Astrocyte (in vitro differentiated cells and primary cell): ENCODE measurements around the gene CSAD. TPM values are rescaled to one million over a fixed set of nuclear protein-coding genes. Genes with fewer than 3 reads are reported as not detected.

Source experiments
- DNase-seq: peaks from one replicate; pipeline ENCODE4 v3.0.0-alpha.2; 2010; ENCODE audit warnings: low read depth
- FAIRE-seq: peaks from 2 replicates; lab custom pipeline; 2011; peaks lifted over from hg19 to GRCh38; lab: Jason Lieb, UNC
- H2AFZ ChIP-seq: 2 replicates; pipeline ENCODE4 v1.6.0; 2012; ENCODE audit warnings: low read depth, low read length, inconsistent platforms
- H3K27ac ChIP-seq: 2 replicates; pipeline ENCODE4 v1.5.1; 2011; ENCODE audit warnings: low read depth, low read length, inconsistent platforms
- H3K27me3 ChIP-seq: 2 replicates; pipeline ENCODE4 v1.6.0; 2011; ENCODE audit warnings: low read length, inconsistent platforms; ENCODE audit not compliant: insufficient read depth
- H3K36me3 ChIP-seq: 2 replicates; pipeline ENCODE4 v1.5.1; 2011; ENCODE audit warnings: low read length, inconsistent platforms; ENCODE audit not compliant: insufficient read depth
- H3K4me1 ChIP-seq: 2 replicates; pipeline ENCODE4 v1.5.1; 2011; ENCODE audit warnings: low read length, inconsistent platforms; ENCODE audit not compliant: insufficient read depth
- H3K4me2 ChIP-seq: 2 replicates; pipeline ENCODE4 v1.6.0; 2012; ENCODE audit warnings: low read length, inconsistent platforms
- H3K4me3 ChIP-seq: 2 replicates; pipeline ENCODE4 v1.5.1; 2011; ENCODE audit warnings: low read depth, mild to moderate bottlenecking, low read length, inconsistent platforms; ENCODE audit not compliant: insufficient read depth
- H3K79me2 ChIP-seq: 2 replicates; pipeline ENCODE4 v1.6.0; 2012; ENCODE audit warnings: mild to moderate bottlenecking, low read length, inconsistent platforms; ENCODE audit not compliant: insufficient read depth
- H3K9ac ChIP-seq: 2 replicates; pipeline ENCODE4 v1.6.0; 2012; ENCODE audit warnings: mild to moderate bottlenecking, low read length, inconsistent platforms
- H3K9me3 ChIP-seq: 2 replicates; pipeline ENCODE4 v1.5.1; 2012; ENCODE audit warnings: low read depth, mild to moderate bottlenecking, low read length, inconsistent platforms; ENCODE audit not compliant: insufficient read depth
- H4K20me1 ChIP-seq: 2 replicates; pipeline ENCODE4 v1.6.0; 2012; ENCODE audit warnings: low read length, inconsistent platforms; ENCODE audit not compliant: insufficient read depth
- H3K27ac Mint-ChIP-seq: one replicate; pipeline ENCODE4 v1.8.0; 2021; ENCODE audit warnings: mild to moderate bottlenecking, mixed read lengths; ENCODE audit not compliant: unreplicated experiment
- H3K27me3 Mint-ChIP-seq: one replicate; pipeline ENCODE4 v1.8.0; 2021; ENCODE audit warnings: low read depth, mixed read lengths; ENCODE audit not compliant: unreplicated experiment
- H3K36me3 Mint-ChIP-seq: one replicate; pipeline ENCODE4 v1.8.0; 2021; ENCODE audit warnings: low read depth, mixed read lengths; ENCODE audit not compliant: unreplicated experiment
- H3K4me1 Mint-ChIP-seq: one replicate; pipeline ENCODE4 v1.8.0; 2021; ENCODE audit warnings: low read depth, mixed read lengths; ENCODE audit not compliant: unreplicated experiment
- H3K4me3 Mint-ChIP-seq: one replicate; pipeline ENCODE4 v1.8.0; 2021; ENCODE audit warnings: mild to moderate bottlenecking, moderate library complexity, mixed read lengths; ENCODE audit not compliant: unreplicated experiment
- H3K9me3 Mint-ChIP-seq: one replicate; pipeline ENCODE4 v1.8.0; 2021; ENCODE audit warnings: mild to moderate bottlenecking, mixed read lengths; ENCODE audit not compliant: unreplicated experiment
- EZH2 ChIP-seq: IDR thresholded peaks from 2 replicates; pipeline ENCODE4 v1.6.1; 2012; ENCODE audit warnings: mild to moderate bottlenecking, low read length, inconsistent platforms; ENCODE audit not compliant: insufficient read depth
- total RNA-seq: library from RNA; stranded (reverse); gene quantifications from 2 replicates; pipeline ENCODE4 v1.2.1, GENCODE V29; 2021
- TF ChIP-seq, protein P1 (sequence below): IDR thresholded peaks from 2 replicates; pipeline ENCODE4 v1.5.1; 2011; ENCODE audit warnings: low read depth, mild to moderate bottlenecking, inconsistent platforms, low read length, moderate library complexity; ENCODE audit not compliant: insufficient read depth

CSAD gene
- total RNA-seq, 1 donor from 2014 or later: 19.4 TPM

GRCh38 chr12:53122961-53123468, 57.7 kb downstream of the CSAD start:
- peaks cover 6% of the 10 kb centered on the region for H3K9me3 Mint-ChIP-seq
- Histone ChIP-seq H3K27me3 (no peaks in the 10 kb centered on the region), H3K4me3 (no peak overlapping the region), H3K4me2 (peak overlapping the region; percentile 18), H3K79me2 (no peaks in the 10 kb centered on the region), H3K9me3 (no peaks in the 10 kb centered on the region), H3K36me3 (no peaks in the 10 kb centered on the region), H3K9ac (no peak overlapping the region), H3K27ac (no peak overlapping the region), H3K4me1 (peaks cover 13% of the 10 kb centered on the region), H4K20me1 (no peaks in the 10 kb centered on the region), H2AFZ (peak overlapping the region; percentile 2)
- no peak for TF ChIP-seq EZH2
- TF ChIP-seq, protein P1, sequence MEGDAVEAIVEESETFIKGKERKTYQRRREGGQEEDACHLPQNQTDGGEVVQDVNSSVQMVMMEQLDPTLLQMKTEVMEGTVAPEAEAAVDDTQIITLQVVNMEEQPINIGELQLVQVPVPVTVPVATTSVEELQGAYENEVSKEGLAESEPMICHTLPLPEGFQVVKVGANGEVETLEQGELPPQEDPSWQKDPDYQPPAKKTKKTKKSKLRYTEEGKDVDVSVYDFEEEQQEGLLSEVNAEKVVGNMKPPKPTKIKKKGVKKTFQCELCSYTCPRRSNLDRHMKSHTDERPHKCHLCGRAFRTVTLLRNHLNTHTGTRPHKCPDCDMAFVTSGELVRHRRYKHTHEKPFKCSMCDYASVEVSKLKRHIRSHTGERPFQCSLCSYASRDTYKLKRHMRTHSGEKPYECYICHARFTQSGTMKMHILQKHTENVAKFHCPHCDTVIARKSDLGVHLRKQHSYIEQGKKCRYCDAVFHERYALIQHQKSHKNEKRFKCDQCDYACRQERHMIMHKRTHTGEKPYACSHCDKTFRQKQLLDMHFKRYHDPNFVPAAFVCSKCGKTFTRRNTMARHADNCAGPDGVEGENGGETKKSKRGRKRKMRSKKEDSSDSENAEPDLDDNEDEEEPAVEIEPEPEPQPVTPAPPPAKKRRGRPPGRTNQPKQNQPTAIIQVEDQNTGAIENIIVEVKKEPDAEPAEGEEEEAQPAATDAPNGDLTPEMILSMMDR: no peak
- no peak overlapping the region for H3K4me3 Mint-ChIP-seq
- peak; percentile 19 for DNase-seq
- H3K36me3 Mint-ChIP-seq: peaks cover 2% of the 10 kb centered on the region
- FAIRE-seq: no peak
- H3K27me3 Mint-ChIP-seq: peaks cover 18% of the 10 kb centered on the region
- H3K27ac Mint-ChIP-seq: no peak overlapping the region
- peaks cover 7% of the 10 kb centered on the region for H3K4me1 Mint-ChIP-seq

GRCh38 chr12:53120685-53121525, 59.8 kb downstream of the CSAD start:
- FAIRE-seq: no peak
- H3K4me2 ChIP-seq: no peak overlapping the region
- Mint-ChIP-seq H3K36me3 (peaks cover 2% of the 10 kb centered on the region), H3K27ac (peak overlapping the region; percentile 37), H3K4me3 (no peak overlapping the region), H3K4me1 (peaks cover 7% of the 10 kb centered on the region), H3K9me3 (peaks cover 6% of the 10 kb centered on the region), H3K27me3 (peaks cover 18% of the 10 kb centered on the region)
- no peaks in the 10 kb centered on the region for H3K79me2 ChIP-seq
- H3K4me3 ChIP-seq: no peak overlapping the region
- TF ChIP-seq, protein P1: no peak
- no peak for TF ChIP-seq EZH2
- peaks cover 13% of the 10 kb centered on the region for H3K4me1 ChIP-seq
- H3K36me3 ChIP-seq: no peaks in the 10 kb centered on the region
- no peaks in the 10 kb centered on the region for H4K20me1 ChIP-seq
- H3K27me3 ChIP-seq: no peaks in the 10 kb centered on the region
- DNase-seq: no peak
- no peaks in the 10 kb centered on the region for H3K9me3 ChIP-seq
- H3K9ac ChIP-seq: no peak overlapping the region
- no peak overlapping the region for H3K27ac ChIP-seq
- H2AFZ ChIP-seq: no peak overlapping the region
